SK-N-SH (cell line): ENCODE data around the gene CLSTN2.

Experiments used
- CTCF ChIP-seq: fragments of 200-600 bp; sonication (generic); IDR thresholded peaks from 2 replicates; pipeline ENCODE4 v1.6.1; 2017; ENCODE audit warnings: antibody characterized with exemption, mild to moderate bottlenecking, moderate library complexity
- GABPA ChIP-seq: IDR thresholded peaks from 2 replicates; pipeline ENCODE4 v1.4.0; 2012; ENCODE audit warnings: low read depth, mild to moderate bottlenecking
- RAD21 ChIP-seq: IDR thresholded peaks from 2 replicates; pipeline ENCODE4 v1.6.1; 2012; ENCODE audit warnings: mild to moderate bottlenecking, low read length
- SMC3 ChIP-seq: IDR thresholded peaks from 2 replicates; pipeline ENCODE4 v1.6.1; 2012; ENCODE audit warnings: low read depth, low read length, improper control_type of control experiment
- TAF1 ChIP-seq: IDR thresholded peaks from 2 replicates; pipeline ENCODE4 v1.6.1; 2012; ENCODE audit warnings: low read depth, mild to moderate bottlenecking, low read length, moderate library complexity, borderline replicate concordance
- USF1 ChIP-seq: IDR thresholded peaks from 2 replicates; pipeline ENCODE4 v1.4.0; 2012; ENCODE audit warnings: low read depth, borderline replicate concordance
- ZBTB33 ChIP-seq: IDR thresholded peaks from 2 replicates; pipeline ENCODE4 v1.4.0; 2012; ENCODE audit warnings: low read depth, borderline replicate concordance

GRCh38 chr3:140243575-140243974 is 308.6 kb downstream of the CLSTN2 start:
- TF ChIP-seq CTCF: no peak
- TF ChIP-seq ZBTB33: no peak
- TF ChIP-seq SMC3: no peak
- TF ChIP-seq GABPA: no peak
- TF ChIP-seq TAF1: no peak
- TF ChIP-seq RAD21: no peak
- no peak for TF ChIP-seq USF1
